HG03159 (cell line): ENCODE data around the gene APAF1.

Experiments used
- ATAC-seq: cut with Tn5 transposase; IDR thresholded peaks from one replicate; pipeline ENCODE4 v1.9.1; 2021; ENCODE audit warnings: mild to moderate bottlenecking, moderate library complexity; ENCODE audit not compliant: unreplicated experiment

Gene APAF1

GRCh38 chr12:98725476-98726247 is 80.6 kb downstream of the APAF1 start:
- ATAC-seq, result peak; percentile 85

- no peak for ATAC-seq
Observed at GRCh38 chr12:98727196-98727595, 82.1 kb downstream of the APAF1 start.

- no peak for ATAC-seq
Observed at GRCh38 chr12:98730412-98730811, 85.3 kb downstream of the APAF1 start.

GRCh38 chr12:98733667-98734350 is 88.7 kb downstream of the APAF1 start:
- no peak for ATAC-seq

- ATAC-seq, result no peak
Observed at GRCh38 chr12:98735821-98736220, 90.7 kb downstream of the APAF1 start.

GRCh38 chr12:98736352-98737321 is 91.5 kb downstream of the APAF1 start:
- no peak for ATAC-seq

GRCh38 chr12:98737322-98737712 is 92.2 kb downstream of the APAF1 start:
- ATAC-seq, result no peak

GRCh38 chr12:98738002-98738401 is 92.9 kb downstream of the APAF1 start:
- no peak for ATAC-seq

GRCh38 chr12:98738539-98738938 is 93.4 kb downstream of the APAF1 start:
- ATAC-seq, result no peak

GRCh38 chr12:98740751-98741150 is 95.7 kb downstream of the APAF1 start:
- no peak for ATAC-seq

- no peak for ATAC-seq
Observed at GRCh38 chr12:98741196-98741555, 96.1 kb downstream of the APAF1 start.

GRCh38 chr12:98741556-98742265 is 96.6 kb downstream of the APAF1 start:
- ATAC-seq, result no peak

- no peak for ATAC-seq
Observed at GRCh38 chr12:98743362-98743953, 98.4 kb downstream of the APAF1 start.

GRCh38 chr12:98744680-98745079 is 99.6 kb downstream of the APAF1 start:
- ATAC-seq, result no peak

- ATAC-seq, result peak; percentile 51
Observed at GRCh38 chr12:98745578-98746391, 100.7 kb downstream of the APAF1 start.

- ATAC-seq, result no peak
Observed at GRCh38 chr12:98748463-98748862, 103.4 kb downstream of the APAF1 start.

GRCh38 chr12:98750511-98750910 is 105.4 kb downstream of the APAF1 start:
- no peak for ATAC-seq

GRCh38 chr12:98751580-98752115 is 106.6 kb downstream of the APAF1 start:
- no peak for ATAC-seq

GRCh38 chr12:98752726-98753125 is 107.6 kb downstream of the APAF1 start:
- no peak for ATAC-seq
